A549 (cell line): ENCODE measurements around the gene CR1L. TPM values are rescaled to one million over a fixed set of nuclear protein-coding genes. Genes with fewer than 3 reads are reported as not detected.
"Not testable (repeated sequence)": the region's sequence is repeated elsewhere in the genome, so short reads cannot be mapped to it uniquely, and the experiment has no call there.

Source experiments
- ATAC-seq, 2 experiments: fragments of 200-7000 bp in 1 of 2; fragments of >200 bp in 1 of 2; cut with Nextera tagmentation in 1 of 2; cut with Tn5 transposase in 1 of 2; 3 replicates each; pipeline versions ENCODE4 v1.8.0 to v1.9.1; 2018 to 2020; ENCODE audit warnings: mild to moderate bottlenecking in 1 of 2, moderate library complexity in 1 of 2
- CTCF ChIA-PET: fragments of 300-600 bp; sonication (Branson Sonifier 250); formaldehyde crosslinking; extraction: SDS; loops from one replicate; lab custom pipeline; 2021; ENCODE audit warnings: antibody characterized with exemption, inconsistent platforms; lab: Yijun Ruan, JAX
- POLR2A ChIA-PET: fragments of 350-600 bp; formaldehyde crosslinking; extraction: SDS; loops from one replicate; lab custom pipeline; 2021; ENCODE audit warnings: antibody characterized with exemption, inconsistent platforms; lab: Yijun Ruan, JAX
- DNase-seq, 2 experiments: peaks; one replicate each; pipeline versions ENCODE4 v3.0.0 to v3.0.0-alpha.2; 2011 to 2016; ENCODE audit warnings: low read depth in 1 of 2, low spot score in 1 of 2
- FAIRE-seq: peaks from 2 replicates; lab custom pipeline; 2011; peaks lifted over from hg19 to GRCh38; lab: Jason Lieb, UNC
- H3K27ac ChIP-seq, 2 experiments: fragments of >200 bp; sonication (Bioruptor Twin); formaldehyde crosslinking; 3 replicates each; pipeline ENCODE4 v1.5.1; 2016 to 2017
- H3K4me1 ChIP-seq: fragments of >200 bp; sonication (Bioruptor Twin); formaldehyde crosslinking; 3 replicates; pipeline ENCODE4 v1.6.1; 2016
- H3K4me2 ChIP-seq: fragments of >200 bp; sonication (Bioruptor Twin); formaldehyde crosslinking; 3 replicates; pipeline ENCODE4 v1.6.1; 2016
- H3K4me3 ChIP-seq: fragments of >200 bp; sonication (Bioruptor Twin); formaldehyde crosslinking; 3 replicates; pipeline ENCODE4 v1.5.1; 2016
- H3K9me3 ChIP-seq: fragments of >200 bp; sonication (Bioruptor Twin); formaldehyde crosslinking; 3 replicates; pipeline ENCODE4 v1.6.1; 2016
- BHLHE40 ChIP-seq: IDR thresholded peaks from 2 replicates; pipeline ENCODE4 v1.6.1; 2012; ENCODE audit warnings: low read depth, low read length, inconsistent platforms
- CBX8 ChIP-seq: fragments of 200-600 bp; sonication (generic); IDR thresholded peaks from 2 replicates; pipeline ENCODE4 v1.6.1; 2016
- CEBPB ChIP-seq, 2 experiments: fragments of >200 bp in 1 of 2; sonication (Bioruptor Twin) in 1 of 2; formaldehyde crosslinking in 1 of 2; IDR thresholded peaks; 2 replicates each; pipeline ENCODE4 v1.6.1; 2012 to 2016
- EP300 ChIP-seq, 2 experiments: fragments of >200 bp; sonication (Bioruptor Twin); formaldehyde crosslinking; IDR thresholded peaks; 2 replicates in 1 of 2; 3 replicates in 1 of 2; pipeline ENCODE4 v1.6.1; 2016 to 2017
- FOSL2 ChIP-seq, 2 experiments: fragments of 450-650 bp in 1 of 2; fragments of >200 bp in 1 of 2; sonication (Bioruptor Twin) in 1 of 2; formaldehyde crosslinking; IDR thresholded peaks; 2 replicates each; pipeline versions ENCODE4 v1.5.0 to v1.6.1; 2016 to 2020; ENCODE audit warnings: mild to moderate bottlenecking in 1 of 2, moderate library complexity in 1 of 2
- FOXS1 ChIP-seq: fragments of 250-450 bp; sonication (Bioruptor Pico); IDR thresholded peaks from 2 replicates; pipeline ENCODE4 v1.5.0; 2020; ENCODE audit warnings: mild to moderate bottlenecking, moderate library complexity
- GATA3 ChIP-seq: IDR thresholded peaks from 2 replicates; pipeline ENCODE4 v1.6.1; 2012; ENCODE audit warnings: borderline replicate concordance
- JUN ChIP-seq, 2 experiments: fragments of >200 bp; sonication (Bioruptor Twin); formaldehyde crosslinking; IDR thresholded peaks; 2 replicates in 1 of 2; 3 replicates in 1 of 2; pipeline ENCODE4 v1.6.1; 2016 to 2017
- KDM5A ChIP-seq: fragments of 200-600 bp; sonication (generic); IDR thresholded peaks from 2 replicates; pipeline ENCODE4 v1.6.1; 2016; ENCODE audit warnings: antibody characterized with exemption, mild to moderate bottlenecking
- MAFK ChIP-seq: fragments of 450-650 bp; IDR thresholded peaks from 2 replicates; pipeline ENCODE4 v1.6.1; 2014; ENCODE audit not compliant: partially characterized antibody
- MYC ChIP-seq: IDR thresholded peaks from 2 replicates; pipeline ENCODE4 v1.6.1; 2012; ENCODE audit warnings: mild to moderate bottlenecking, inconsistent platforms, low read length, improper control_type of control experiment, borderline replicate concordance
- NR3C1 ChIP-seq: fragments of >200 bp; sonication (Bioruptor Twin); formaldehyde crosslinking; IDR thresholded peaks from 3 replicates; pipeline ENCODE4 v1.6.1; 2017
- PHF8 ChIP-seq: fragments of 200-600 bp; sonication (generic); IDR thresholded peaks from 2 replicates; pipeline ENCODE4 v1.6.1; 2016; ENCODE audit warnings: low read depth, mild to moderate bottlenecking, antibody characterized with exemption, moderate library complexity, borderline replicate concordance
- TP53 ChIP-seq: fragments of 250-450 bp; sonication (Bioruptor Pico); IDR thresholded peaks from 2 replicates; pipeline ENCODE4 v1.5.0; 2021; ENCODE audit warnings: mild to moderate bottlenecking, moderate library complexity
- WGBS: methylation state at CpG from one replicate; pipeline ENCODE4 v1.1.6; 2017; ENCODE audit errors: missing lambda C conversion rate; 5-methylcytosine and 5-hydroxymethylcytosine counted together
- polyA plus RNA-seq, 4 experiments: library from polyadenylated mRNA; depleted of rRNA in 3 of 4; stranded (reverse); fragments of >200 nt; fragmentation: RNase III in 1 of 4; extraction: RNeasy Plus Mini Kit Qiagen cat#74134 plus additional on column Dnase treatment in 1 of 4; gene quantifications; 2 replicates in 3 of 4; 3 replicates in 1 of 4; pipeline ENCODE4 v1.2.3, GENCODE V29; 2011 to 2017
- TF ChIP-seq, protein P1 (sequence below): fragments of >200 bp; sonication (Bioruptor Twin); formaldehyde crosslinking; IDR thresholded peaks from 3 replicates; pipeline ENCODE4 v1.6.1; 2016
- TF ChIP-seq, protein P2 (sequence below): fragments of 450-650 bp; IDR thresholded peaks from 2 replicates; pipeline ENCODE4 v1.6.1; 2014; ENCODE audit warnings: antibody characterized with exemption

The CR1L gene
- polyA plus RNA-seq, 2 of the 4 experiments (the other 2 are of a cell fraction), result not detected

DNA sequence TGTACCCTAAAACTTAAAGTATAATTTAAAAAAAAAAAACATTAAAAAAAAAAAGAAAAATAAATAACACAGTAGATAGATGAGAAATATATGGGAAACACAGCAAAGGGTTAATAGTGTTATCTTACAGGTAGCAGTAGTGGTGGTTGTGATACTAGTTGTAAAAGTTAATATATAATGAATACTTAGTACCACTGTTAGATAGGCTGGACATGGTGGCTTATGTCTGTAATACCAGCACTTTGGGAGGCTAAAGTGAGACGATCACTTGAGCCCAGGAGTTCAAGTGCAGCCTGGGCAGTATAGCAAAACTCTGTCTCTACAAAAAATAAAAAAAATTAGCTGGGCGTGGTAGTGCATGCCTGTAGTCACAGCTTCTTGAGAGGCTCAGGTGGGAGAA, 74.3 kb downstream of the CR1L start (continued):
- TF ChIP-seq, protein P1, sequence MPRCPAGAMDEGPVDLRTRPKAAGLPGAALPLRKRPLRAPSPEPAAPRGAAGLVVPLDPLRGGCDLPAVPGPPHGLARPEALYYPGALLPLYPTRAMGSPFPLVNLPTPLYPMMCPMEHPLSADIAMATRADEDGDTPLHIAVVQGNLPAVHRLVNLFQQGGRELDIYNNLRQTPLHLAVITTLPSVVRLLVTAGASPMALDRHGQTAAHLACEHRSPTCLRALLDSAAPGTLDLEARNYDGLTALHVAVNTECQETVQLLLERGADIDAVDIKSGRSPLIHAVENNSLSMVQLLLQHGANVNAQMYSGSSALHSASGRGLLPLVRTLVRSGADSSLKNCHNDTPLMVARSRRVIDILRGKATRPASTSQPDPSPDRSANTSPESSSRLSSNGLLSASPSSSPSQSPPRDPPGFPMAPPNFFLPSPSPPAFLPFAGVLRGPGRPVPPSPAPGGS, result no peak
- TF ChIP-seq CBX8, result no peak

DNA sequence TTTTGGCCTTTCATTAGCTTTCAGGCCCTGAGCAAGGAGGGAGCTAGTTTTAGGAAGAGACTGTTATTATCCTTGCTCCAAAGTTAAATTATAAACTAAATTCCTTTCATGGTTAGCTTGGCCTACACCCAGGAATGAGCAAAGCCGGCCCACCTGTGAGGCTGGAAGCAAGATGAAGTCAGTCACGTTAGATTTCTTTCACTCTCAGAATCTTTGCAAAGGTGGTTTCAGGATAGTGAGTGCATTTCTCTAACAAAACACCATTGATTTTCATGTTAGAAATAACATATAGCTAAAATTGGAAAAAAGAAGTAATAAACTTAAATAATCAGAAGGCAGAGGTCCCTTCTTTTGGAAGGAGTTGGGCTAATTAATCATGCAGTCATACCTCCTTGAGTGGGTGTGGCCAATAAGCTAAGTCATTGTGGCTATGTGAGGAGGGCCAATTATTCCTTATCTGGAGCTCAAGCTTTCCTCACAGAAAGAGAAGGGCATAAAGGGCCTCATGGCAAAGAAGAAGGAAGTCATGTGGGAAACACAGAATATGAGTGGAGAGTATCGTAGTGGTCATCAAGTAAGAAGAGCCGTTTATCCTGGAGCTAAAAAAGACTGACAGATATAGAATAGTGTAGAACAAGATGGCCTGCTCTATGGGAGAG, 83.4 kb downstream of the CR1L start:
- H3K4me1 ChIP-seq, FAIRE-seq, H3K4me3 ChIP-seq, H3K27ac ChIP-seq, H3K4me2 ChIP-seq, DNase-seq, H3K9me3 ChIP-seq, ATAC-seq, POLR2A ChIA-PET: not testable (repeated sequence)
- CTCF ChIA-PET, result interaction anchor here (0.6 to 1.5 kb wide), 3 partner anchors 26 to 660 kb away, joined by 3 to 6 read pairs (median 4); no protein-coding TSS in a partner anchor
- WGBS, result 79% methylated on average over 4 of the region's 4 CpGs

DNA sequence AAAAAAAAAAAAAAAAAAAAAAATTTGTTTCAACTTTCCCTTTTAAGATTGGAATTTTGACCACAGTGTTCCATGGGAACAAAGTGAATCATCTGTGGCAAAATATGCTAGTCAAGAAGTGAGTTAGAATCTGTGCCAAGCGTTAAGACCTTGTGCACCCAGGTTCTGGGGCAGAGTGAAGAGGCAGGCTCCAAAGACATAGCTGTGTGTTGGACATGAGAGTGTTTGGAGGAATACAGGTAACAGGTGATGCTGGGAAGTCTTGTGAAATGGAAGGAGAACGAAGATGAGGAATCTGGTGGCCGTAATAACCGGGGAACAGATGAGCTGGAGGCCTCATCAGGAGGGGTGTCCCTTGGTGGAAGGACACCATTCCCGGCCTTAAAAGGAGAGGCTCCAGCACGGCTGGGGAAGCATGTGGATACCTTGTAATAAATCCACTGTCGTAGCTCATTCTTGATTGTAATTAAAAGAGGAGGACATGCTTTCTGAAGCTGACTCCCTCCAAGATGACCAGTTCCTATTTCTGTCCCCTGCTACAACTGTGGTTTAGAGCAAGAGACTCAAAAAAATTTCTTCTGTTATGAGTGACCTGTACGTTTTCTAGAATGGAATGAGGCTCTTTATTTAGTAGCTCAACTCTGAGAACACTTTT, 92.7 kb downstream of the CR1L start:
- ATAC-seq, result peak; percentile 76 to 80
- 42% methylated on average over 8 of the region's 8 CpGs for WGBS
- CTCF ChIA-PET, result interaction anchor here (1.0 to 1.4 kb wide), 2 partner anchors 18 to 92 kb away, joined by 3 read pairs; no protein-coding TSS in a partner anchor
- Histone ChIP-seq H3K4me3 (peak overlapping the region; percentile 19; the same call in 1 of the 3 replicates), H3K4me2 (peak overlapping the region; percentile 74), H3K4me1 (peaks cover 33% of the 10 kb centered on the region), H3K27ac (peak overlapping the region; percentile 77 to 95)
- peak; percentile 21 to 37 for DNase-seq
- H3K9me3 ChIP-seq, FAIRE-seq: not testable (repeated sequence)
- POLR2A ChIA-PET, result interaction anchor here (0.6 to 1.3 kb wide), 2 partner anchors 59 to 81 kb away, joined by 4 read pairs; no protein-coding TSS in a partner anchor

DNA sequence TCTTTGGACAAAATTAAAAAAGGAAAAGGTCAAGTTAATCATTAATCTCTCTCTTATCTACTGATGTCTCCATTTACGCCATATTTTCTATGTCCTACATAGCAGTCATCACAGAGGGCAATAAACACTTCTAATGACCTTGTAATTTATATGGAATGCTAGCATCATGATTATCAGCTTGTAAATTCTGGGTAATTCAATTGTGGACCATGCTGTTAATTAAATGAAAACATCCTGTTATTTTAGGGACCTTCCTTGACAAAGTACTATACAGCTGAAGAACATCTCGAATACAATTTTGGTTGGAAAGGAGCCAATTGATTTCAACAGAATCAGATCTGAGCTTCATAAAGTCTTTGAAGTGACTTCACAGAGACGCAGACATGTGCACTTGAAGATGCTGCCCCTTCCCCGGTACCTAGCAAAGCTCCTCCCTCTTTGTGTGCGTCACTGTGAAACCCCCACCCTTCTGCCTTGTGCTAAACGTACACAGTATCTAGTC, 93.3 kb downstream of the CR1L start:
- CTCF ChIA-PET, result interaction anchor here (1.0 to 1.4 kb wide), 2 partner anchors 18 to 91 kb away, joined by 3 read pairs; no protein-coding TSS in a partner anchor

DNA sequence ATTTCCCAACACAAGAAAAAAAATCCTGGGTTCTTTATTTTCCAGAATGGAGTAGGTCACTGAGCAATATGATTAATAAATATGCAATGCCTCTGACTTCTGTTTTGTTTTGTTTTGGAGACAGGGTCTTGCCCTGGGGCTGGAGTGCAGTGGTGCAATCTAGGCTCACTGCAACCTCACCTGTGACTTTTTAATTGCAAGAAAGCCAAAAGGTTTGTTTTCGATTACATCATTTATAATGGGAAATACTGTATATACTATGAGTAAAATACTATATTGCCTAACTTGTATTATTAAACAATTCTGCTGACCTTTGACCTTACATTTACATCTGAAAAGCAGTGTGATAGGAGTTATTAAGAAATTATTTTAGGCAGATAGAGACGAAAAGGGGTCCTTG, 95.3 kb downstream of the CR1L start:
- no peak for FAIRE-seq
- ATAC-seq, result no peak
- Histone ChIP-seq H3K9me3 (no peaks in the 10 kb centered on the region), H3K4me2 (peak overlapping the region; percentile 36), H3K27ac (peak overlapping the region; percentile 77 to 81), H3K4me1 (peaks cover 40% of the 10 kb centered on the region)
- no peak for DNase-seq
- POLR2A ChIA-PET, result no interaction called here
- CTCF ChIA-PET, result interaction anchor here (0.8 to 1.6 kb wide), 2 partner anchors 42 to 57 kb away, joined by 3 to 4 read pairs; no protein-coding TSS in a partner anchor
- TF ChIP-seq FOSL2 (IDR thresholded peaks at IDR 0.05), result no peak
- TF ChIP-seq FOSL2 (CRISPR knock-in tag; IDR thresholded peaks at IDR 0.05), result peak; percentile 43; the same call in 1 of the 2 replicates
- TF ChIP-seq FOXS1, result no peak
- no peak for TF ChIP-seq MAFK
- peak in 1 of 2 experiments; percentile 34; a peak in 1 of 4 replicates for TF ChIP-seq CEBPB (IDR thresholded peaks at IDR 0.05)
- peak in 1 of 2 experiments; percentile 41; a peak in 1 of 5 replicates for TF ChIP-seq EP300 (IDR thresholded peaks at IDR 0.05)
- TF ChIP-seq TP53, result no peak
- TF ChIP-seq MYC, result no peak
- TF ChIP-seq JUN (IDR thresholded peaks at IDR 0.05), result 0 out of 5 replicates have a peak, but pooled peaks of 1 of the 2 experiments have one; percentile 19
- TF ChIP-seq BHLHE40, result no peak
- TF ChIP-seq PHF8, result no peak
- TF ChIP-seq, protein P2, sequence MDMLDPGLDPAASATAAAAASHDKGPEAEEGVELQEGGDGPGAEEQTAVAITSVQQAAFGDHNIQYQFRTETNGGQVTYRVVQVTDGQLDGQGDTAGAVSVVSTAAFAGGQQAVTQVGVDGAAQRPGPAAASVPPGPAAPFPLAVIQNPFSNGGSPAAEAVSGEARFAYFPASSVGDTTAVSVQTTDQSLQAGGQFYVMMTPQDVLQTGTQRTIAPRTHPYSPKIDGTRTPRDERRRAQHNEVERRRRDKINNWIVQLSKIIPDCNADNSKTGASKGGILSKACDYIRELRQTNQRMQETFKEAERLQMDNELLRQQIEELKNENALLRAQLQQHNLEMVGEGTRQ, result no peak
- no peak for TF ChIP-seq KDM5A
- TF ChIP-seq NR3C1, result no peak
- TF ChIP-seq, all 56 proteins: peak for 4
- 64% methylated on average over 2 of the region's 2 CpGs for WGBS
- H3K4me3 ChIP-seq, result no peak overlapping the region

More for the DNA sequence above, 93.3 kb downstream of the CR1L start:
- Histone ChIP-seq H3K4me3 (peak overlapping the region; percentile 19; the same call in 1 of the 3 replicates), H3K4me2 (peak overlapping the region; percentile 74), H3K27ac (peak overlapping the region; percentile 77 to 95), H3K4me1 (peaks cover 33% of the 10 kb centered on the region)
- not testable (repeated sequence) for H3K9me3 ChIP-seq
- 14% methylated on average over 6 of the region's 6 CpGs for WGBS
- POLR2A ChIA-PET, result interaction anchor here (1.3 kb wide), 1 partner anchor 80 kb away, joined by 4 read pairs; no protein-coding TSS in a partner anchor
- TF ChIP-seq EP300 (IDR thresholded peaks at IDR 0.05), result peak in 1 of 2 experiments; percentile 39; a peak in 1 of 5 replicates
- TF ChIP-seq, protein P1, result 0 out of 3 replicates have a peak, but pooled peaks have one; percentile 27
- 0 out of 2 replicates have a peak, but pooled peaks have one; percentile 37 for TF ChIP-seq GATA3
- FAIRE-seq, result peak; percentile 46
- DNase-seq, result peak; percentile 38 to 82
- ATAC-seq, result peak; percentile 91 to 94
